ENCODE data around the gene CD68.

DNA sequence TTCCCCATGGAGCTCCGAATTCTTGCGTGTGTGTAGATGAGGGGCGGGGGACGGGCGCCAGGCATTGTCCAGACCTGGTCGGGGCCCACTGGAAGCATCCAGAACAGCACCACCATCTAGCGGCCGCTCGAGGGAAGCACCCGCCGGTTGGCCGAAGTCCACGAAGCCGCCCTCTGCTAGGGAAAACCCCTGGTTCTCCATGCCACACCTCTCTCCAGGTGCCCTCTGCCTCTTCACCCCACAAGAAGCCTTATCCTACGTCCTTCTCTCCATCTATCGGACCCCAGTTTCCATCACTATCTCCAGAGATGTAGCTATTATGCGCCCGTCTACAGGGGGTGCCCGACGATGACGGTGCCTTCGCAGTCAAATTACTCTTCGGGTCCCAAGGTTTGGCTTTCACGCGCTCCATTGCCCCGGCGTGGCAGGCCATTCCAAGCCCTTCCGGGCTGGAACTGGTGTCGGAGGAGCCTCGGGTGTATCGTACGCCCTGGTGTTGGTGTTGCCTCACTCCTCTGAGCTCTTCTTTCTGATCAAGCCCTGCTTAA, 18.3 kb upstream of the CD68 start:
- TF ChIP-seq, protein P1, sequence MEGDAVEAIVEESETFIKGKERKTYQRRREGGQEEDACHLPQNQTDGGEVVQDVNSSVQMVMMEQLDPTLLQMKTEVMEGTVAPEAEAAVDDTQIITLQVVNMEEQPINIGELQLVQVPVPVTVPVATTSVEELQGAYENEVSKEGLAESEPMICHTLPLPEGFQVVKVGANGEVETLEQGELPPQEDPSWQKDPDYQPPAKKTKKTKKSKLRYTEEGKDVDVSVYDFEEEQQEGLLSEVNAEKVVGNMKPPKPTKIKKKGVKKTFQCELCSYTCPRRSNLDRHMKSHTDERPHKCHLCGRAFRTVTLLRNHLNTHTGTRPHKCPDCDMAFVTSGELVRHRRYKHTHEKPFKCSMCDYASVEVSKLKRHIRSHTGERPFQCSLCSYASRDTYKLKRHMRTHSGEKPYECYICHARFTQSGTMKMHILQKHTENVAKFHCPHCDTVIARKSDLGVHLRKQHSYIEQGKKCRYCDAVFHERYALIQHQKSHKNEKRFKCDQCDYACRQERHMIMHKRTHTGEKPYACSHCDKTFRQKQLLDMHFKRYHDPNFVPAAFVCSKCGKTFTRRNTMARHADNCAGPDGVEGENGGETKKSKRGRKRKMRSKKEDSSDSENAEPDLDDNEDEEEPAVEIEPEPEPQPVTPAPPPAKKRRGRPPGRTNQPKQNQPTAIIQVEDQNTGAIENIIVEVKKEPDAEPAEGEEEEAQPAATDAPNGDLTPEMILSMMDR (IDR thresholded peaks at IDR 0.05) = peak; percentile 66
- TF ChIP-seq EZH2 (IDR thresholded peaks at IDR 0.05) = no peak
